OCI-LY7 (cell line): ENCODE data around the gene SNN.

Source experiments
- EZH2phosphoT487 ChIP-seq: fragments of 200-600 bp; sonication (generic); IDR thresholded peaks from 2 replicates; pipeline ENCODE4 v1.6.1; 2018; ENCODE audit warnings: low read depth, borderline replicate concordance, mild to moderate bottlenecking, mixed run types, antibody characterized with exemption, low read length, moderate library complexity, mixed read lengths
- TF ChIP-seq, protein P1 (sequence below): fragments of 200-600 bp; sonication (generic); conservative IDR thresholded peaks from 2 replicates; pipeline ENCODE4 v1.5.1; 2014; ENCODE audit warnings: mild to moderate bottlenecking, antibody characterized with exemption, low read length, moderate library complexity, mixed read lengths

- TF ChIP-seq, protein P1, sequence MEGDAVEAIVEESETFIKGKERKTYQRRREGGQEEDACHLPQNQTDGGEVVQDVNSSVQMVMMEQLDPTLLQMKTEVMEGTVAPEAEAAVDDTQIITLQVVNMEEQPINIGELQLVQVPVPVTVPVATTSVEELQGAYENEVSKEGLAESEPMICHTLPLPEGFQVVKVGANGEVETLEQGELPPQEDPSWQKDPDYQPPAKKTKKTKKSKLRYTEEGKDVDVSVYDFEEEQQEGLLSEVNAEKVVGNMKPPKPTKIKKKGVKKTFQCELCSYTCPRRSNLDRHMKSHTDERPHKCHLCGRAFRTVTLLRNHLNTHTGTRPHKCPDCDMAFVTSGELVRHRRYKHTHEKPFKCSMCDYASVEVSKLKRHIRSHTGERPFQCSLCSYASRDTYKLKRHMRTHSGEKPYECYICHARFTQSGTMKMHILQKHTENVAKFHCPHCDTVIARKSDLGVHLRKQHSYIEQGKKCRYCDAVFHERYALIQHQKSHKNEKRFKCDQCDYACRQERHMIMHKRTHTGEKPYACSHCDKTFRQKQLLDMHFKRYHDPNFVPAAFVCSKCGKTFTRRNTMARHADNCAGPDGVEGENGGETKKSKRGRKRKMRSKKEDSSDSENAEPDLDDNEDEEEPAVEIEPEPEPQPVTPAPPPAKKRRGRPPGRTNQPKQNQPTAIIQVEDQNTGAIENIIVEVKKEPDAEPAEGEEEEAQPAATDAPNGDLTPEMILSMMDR, result no peak
- no peak for TF ChIP-seq EZH2phosphoT487
Measured at GRCh38 chr16:11719762-11720161, 51.5 kb downstream of the SNN start.
